ENCODE results near the gene SWSAP1.
"Not testable (repeated sequence)": the region's sequence is repeated elsewhere in the genome, so short reads cannot be mapped to it uniquely, and the experiment has no call there.

Gene SWSAP1

GRCh38 chr19:11404588-11405222 is 30.2 kb downstream of the SWSAP1 start:
- no peak for TF ChIP-seq CTCF (IDR thresholded peaks at IDR 0.05; ENCODE audit: insufficient read depth, low read depth, low read length, missing control alignments)
- no peak overlapping the region for H3K4me3 ChIP-seq (ENCODE audit: low read depth, low read length)
- DNase-seq (ENCODE audit: low read depth) = no peak

GRCh38 chr19:11405846-11406643 is 31.6 kb downstream of the SWSAP1 start:
- DNase-seq (ENCODE audit: low read depth) = peak; percentile 18
- no peak overlapping the region for H3K4me3 ChIP-seq (ENCODE audit: low read depth, low read length)
- TF ChIP-seq CTCF (IDR thresholded peaks at IDR 0.05; ENCODE audit: insufficient read depth, low read depth, low read length, missing control alignments) = peak; percentile 28

- not testable (repeated sequence) for H3K4me3 ChIP-seq (ENCODE audit: low read depth, low read length); DNase-seq (ENCODE audit: low read depth)
Measured at GRCh38 chr19:11406703-11407236, 32.3 kb downstream of the SWSAP1 start.

- no peak overlapping the region for H3K4me3 ChIP-seq (ENCODE audit: low read depth, low read length)
- no peak for DNase-seq (ENCODE audit: low read depth)
- TF ChIP-seq CTCF (IDR thresholded peaks at IDR 0.05; ENCODE audit: insufficient read depth, low read depth, low read length, missing control alignments) = no peak
Measured at GRCh38 chr19:11408591-11408990, 34.1 kb downstream of the SWSAP1 start.

GRCh38 chr19:11410682-11411081 is 36.2 kb downstream of the SWSAP1 start:
- DNase-seq (ENCODE audit: low read depth) = no peak
- H3K4me3 ChIP-seq (ENCODE audit: low read depth, low read length) = no peak overlapping the region
- TF ChIP-seq CTCF (IDR thresholded peaks at IDR 0.05; ENCODE audit: insufficient read depth, low read depth, low read length, missing control alignments) = no peak

GRCh38 chr19:11414544-11414943 is 40.1 kb downstream of the SWSAP1 start:
- DNase-seq (ENCODE audit: low read depth) = no peak
- no peak for TF ChIP-seq CTCF (IDR thresholded peaks at IDR 0.05; ENCODE audit: insufficient read depth, low read depth, low read length, missing control alignments)
- H3K4me3 ChIP-seq (ENCODE audit: low read depth, low read length) = no peak overlapping the region

GRCh38 chr19:11416346-11417052 is 42.0 kb downstream of the SWSAP1 start:
- DNase-seq (ENCODE audit: low read depth) = no peak
- no peak for TF ChIP-seq CTCF (IDR thresholded peaks at IDR 0.05; ENCODE audit: insufficient read depth, low read depth, low read length, missing control alignments)
- H3K4me3 ChIP-seq (ENCODE audit: low read depth, low read length) = no peak overlapping the region
